ENCODE measurements around the gene SDCCAG8. TPM values are rescaled to one million over a fixed set of nuclear protein-coding genes. Genes with fewer than 3 reads are reported as not detected.

The SDCCAG8 gene
- total and polyA plus RNA-seq, 2 of the 8 experiments (the other 6 are each of a cell fraction or from before 2014, with no cell fraction given) = 15.6 to 21.0 TPM

- ChIA-PET CTCF (ENCODE audit: partially characterized antibody) (no interaction called here), POLR2A (ENCODE audit: partially characterized antibody) (interaction anchor here (0.7 kb wide), 1 partner anchor 17 kb away, joined by 3 read pairs; no protein-coding TSS in a partner anchor)
- Histone ChIP-seq H3K4me3 (ENCODE audit: extremely low read depth in 1 of 4, insufficient read depth in 2 of 4, low read depth in 3 of 4, low read length in 4 of 4) (no peak overlapping the region), H3K79me1 (ENCODE audit: low read depth, low read length) (no peaks in the 10 kb centered on the region; the same call in 1 of the 2 replicates), H3K9ac (replicated peaks in 1 of 4; ENCODE audit: extremely low read depth in 1 of 4, low read depth in 3 of 4, low read length in 3 of 4) (no peak overlapping the region), H3K23me2 (ENCODE audit: low read depth, low read length) (no peaks in the 10 kb centered on the region), H3K36me3 (ENCODE audit: control insufficient read depth in 2 of 4, insufficient read depth in 4 of 4, low read length in 3 of 4) (no peaks in the 10 kb centered on the region; a peak in 2 of 8 replicates), H2AK5ac (ENCODE audit: low read depth, low read length) (no peak overlapping the region), H2BK15ac (ENCODE audit: low read length) (0 out of 2 replicates have a peak overlapping the region, but pooled peaks have one; percentile 12), H2BK5ac (ENCODE audit: low read depth, low read length) (no peak overlapping the region), H3K4me2 (ENCODE audit: insufficient read depth in 1 of 2, low read depth in 2 of 2, low read length in 2 of 2) (no peak overlapping the region), H3K79me2 (ENCODE audit: control insufficient read depth in 1 of 2, insufficient read depth in 2 of 2, low read length in 2 of 2) (no peaks in the 10 kb centered on the region), H3K27ac (ENCODE audit: low read depth, low read length) (no peak overlapping the region), H2BK12ac (ENCODE audit: low read depth, low read length) (no peak overlapping the region; the same call in 1 of the 2 replicates), H4K5ac (ENCODE audit: insufficient read length, low read depth, low read length) (no peak overlapping the region), H2BK120ac (replicated peaks; ENCODE audit: low read depth, low read length) (no peak overlapping the region), H3K9me3 (ENCODE audit: insufficient read depth in 2 of 2, low read depth in 1 of 2, low read length in 1 of 2) (no peaks in the 10 kb centered on the region), H3K18ac (ENCODE audit: extremely low read depth, low read length) (no peak overlapping the region), H2BK20ac (ENCODE audit: low read length) (no peak overlapping the region), H4K91ac (replicated peaks; ENCODE audit: insufficient read length, low read length) (no peak overlapping the region), H2AFZ (ENCODE audit: low read length) (no peak overlapping the region), H3K4ac (replicated peaks; ENCODE audit: insufficient read length, low read depth, low read length) (no peak overlapping the region), H3K14ac (ENCODE audit: insufficient read length) (no peak overlapping the region), H4K8ac (ENCODE audit: extremely low read depth, insufficient read depth, low read length) (no peak overlapping the region), H3K4me1 (replicated peaks in 1 of 4; ENCODE audit: control insufficient read depth in 3 of 4, insufficient read depth in 4 of 4, low read length in 3 of 4) (peaks cover 0 to 12% (median 6%) of the 10 kb centered on the region in 4 experiments; a peak in 6 of 7 replicates), H3K27me3 (replicated peaks in 1 of 4; ENCODE audit: control insufficient read depth in 3 of 4, extremely low read depth in 1 of 4, insufficient read depth in 3 of 4, low read length in 3 of 4) (no peaks in the 10 kb centered on the region), H4K20me1 (replicated peaks in 1 of 2; ENCODE audit: control insufficient read depth in 1 of 2, insufficient read depth in 2 of 2, low read length in 2 of 2) (no peaks in the 10 kb centered on the region), H3K23ac (ENCODE audit: insufficient read length) (no peak overlapping the region), H3K56ac (replicated peaks; ENCODE audit: insufficient read length, low read depth, low read length) (no peak overlapping the region)
- 86% methylated on average over 9 of the region's 9 CpGs; no CpG with 5 or more reads in 1 of the 2 experiments for WGBS, 2 experiments (ENCODE audit: extremely low coverage in 1 of 2, insufficient coverage in 1 of 2, insufficient read length in 1 of 2, insufficient replicate concordance in 2 of 2, low coverage in 1 of 2, low lambda C conversion rate in 2 of 2, missing lambda C conversion rate in 1 of 2)
- no peak for TF ChIP-seq HDAC2 (IDR thresholded peaks at IDR 0.05; ENCODE audit: borderline replicate concordance in 1 of 2, low read depth in 2 of 2, low read length in 2 of 2)
- no peak for TF ChIP-seq YY1 (IDR thresholded peaks at IDR 0.05; ENCODE audit: low read depth, low read length)
- FAIRE-seq (no peak), DNase-seq (ENCODE audit: low read depth in 1 of 2, low spot score in 2 of 2) (no peak)
These were observed 252.5 kb downstream of the SDCCAG8 start for GRCh38 chr1:243508303-243508713.

Measured in H1 (cell line).